ENCODE measurements around the gene IRS2. TPM values are rescaled to one million over a fixed set of nuclear protein-coding genes. Genes with fewer than 3 reads are reported as not detected.

The IRS2 gene
- total and polyA plus RNA-seq, 2 donors (not counting 3 experiments of a cell fraction or from before 2014, with no cell fraction given): 1.6 to 4.4 TPM

DNA sequence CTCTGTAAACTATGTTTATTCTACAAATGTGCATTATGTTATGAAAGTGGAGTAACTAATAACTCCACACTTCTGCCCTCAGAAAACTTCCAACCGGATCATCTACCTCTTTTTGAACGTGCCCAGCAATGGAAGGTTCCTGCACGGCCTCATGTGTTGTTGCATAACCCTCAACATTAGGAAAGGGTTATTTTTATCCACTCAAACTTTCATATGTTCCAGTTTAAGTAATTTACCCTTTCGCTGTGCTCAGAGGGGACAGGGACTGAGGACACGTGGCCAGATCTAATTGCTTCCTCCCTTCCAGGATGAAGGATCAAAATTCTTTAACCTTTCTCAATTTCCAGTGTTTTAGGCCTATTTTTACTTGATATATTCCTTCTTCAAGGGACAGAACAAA, 29.6 kb downstream of the IRS2 start:
- Histone ChIP-seq H3K9me1 (replicated peaks; ENCODE audit: control insufficient read depth, extremely low read depth, insufficient read depth, low read length) (no peaks in the 10 kb centered on the region), H3K9me3 (replicated peaks; ENCODE audit: control insufficient read depth, insufficient read depth, low read length) (no peaks in the 10 kb centered on the region), H3K36me3 (ENCODE audit: control insufficient read depth in 2 of 2, extremely low read depth in 1 of 2, insufficient read depth in 2 of 2, low read length in 2 of 2) (no peaks in the 10 kb centered on the region), H3K4me1 (ENCODE audit: control insufficient read depth, extremely low read depth, insufficient read depth, low read length) (no peaks in the 10 kb centered on the region), H3K4me2 (ENCODE audit: insufficient read depth, low read length) (no peak overlapping the region), H3K27me3 (ENCODE audit: control insufficient read depth in 2 of 2, insufficient read depth in 2 of 2, low read length in 2 of 2) (no peaks in the 10 kb centered on the region), H3K9ac (replicated peaks; ENCODE audit: extremely low read depth, insufficient read depth, low read length) (no peak overlapping the region), H2AFZ (ENCODE audit: low read depth, low read length) (no peak overlapping the region), H4K20me1 (replicated peaks; ENCODE audit: control insufficient read depth, extremely low read depth, insufficient read depth, low read length) (no peaks in the 10 kb centered on the region), H3K27ac (ENCODE audit: insufficient read depth, low read depth, low read length) (no peak overlapping the region), H3K79me2 (ENCODE audit: control insufficient read depth, insufficient read depth, low read length) (no peaks in the 10 kb centered on the region), H3K4me3 (replicated peaks in 1 of 3; ENCODE audit: insufficient read depth in 1 of 3, low read depth in 1 of 3, low read length in 3 of 3) (no peak overlapping the region)
- DNase-seq (ENCODE audit: low read depth, low spot score): no peak
- FAIRE-seq: no peak
- BruUV-seq (replicated peaks): no TSS peak
- intact Hi-C loops (cut with micrococcal nuclease): no loop called here
- dilution Hi-C loops (cut with MboI; ENCODE audit: extremely low pct_ligation_motif_present, low sequenced_read_pairs): no loop called here
- TF ChIP-seq, protein P1, sequence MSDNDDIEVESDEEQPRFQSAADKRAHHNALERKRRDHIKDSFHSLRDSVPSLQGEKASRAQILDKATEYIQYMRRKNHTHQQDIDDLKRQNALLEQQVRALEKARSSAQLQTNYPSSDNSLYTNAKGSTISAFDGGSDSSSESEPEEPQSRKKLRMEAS (IDR thresholded peaks at IDR 0.05; ENCODE audit: insufficient read depth, insufficient read length): no peak
- TF ChIP-seq POLR2A (IDR thresholded peaks at IDR 0.05; ENCODE audit: low read depth, low read length): no peak
- POLR2A ChIA-PET: no interaction called here
- CTCF ChIA-PET: no interaction called here

DNA sequence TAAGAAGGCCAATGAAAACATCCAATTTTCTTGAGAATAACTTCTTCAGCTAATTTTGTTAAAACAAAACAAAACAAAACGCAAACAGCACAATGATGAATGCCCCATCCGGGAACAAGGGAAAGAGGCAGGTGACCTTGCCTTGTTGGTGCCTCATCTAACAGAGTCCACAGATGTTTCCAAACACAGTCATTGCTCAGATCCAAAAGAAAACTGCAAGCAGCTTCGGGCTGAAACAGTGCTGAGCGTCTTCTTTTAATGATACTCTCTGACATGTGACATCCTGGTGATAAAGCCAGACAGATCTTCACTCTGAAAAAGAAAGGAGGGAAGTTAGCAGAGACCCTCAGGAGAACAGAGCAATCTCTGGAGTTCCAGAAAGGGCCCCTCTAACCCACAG, 30.4 kb downstream of the IRS2 start:
- no peak for FAIRE-seq
- no peak overlapping the region for H3K9ac ChIP-seq (replicated peaks; ENCODE audit: extremely low read depth, insufficient read depth, low read length)
- H3K79me2 ChIP-seq (ENCODE audit: control insufficient read depth, insufficient read depth, low read length): no peaks in the 10 kb centered on the region
- H3K27ac ChIP-seq (ENCODE audit: insufficient read depth, low read depth, low read length): no peak overlapping the region
- dilution Hi-C loops (cut with MboI; ENCODE audit: extremely low pct_ligation_motif_present, low sequenced_read_pairs): no loop called here
- H3K9me1 ChIP-seq (replicated peaks; ENCODE audit: control insufficient read depth, extremely low read depth, insufficient read depth, low read length): no peaks in the 10 kb centered on the region
- no peaks in the 10 kb centered on the region for H4K20me1 ChIP-seq (replicated peaks; ENCODE audit: control insufficient read depth, extremely low read depth, insufficient read depth, low read length)
- BruUV-seq (replicated peaks): no TSS peak
- ChIA-PET POLR2A (no interaction called here), CTCF (no interaction called here)
- no peaks in the 10 kb centered on the region for H3K4me1 ChIP-seq (ENCODE audit: control insufficient read depth, extremely low read depth, insufficient read depth, low read length)
- no peaks in the 10 kb centered on the region for H3K27me3 ChIP-seq (ENCODE audit: control insufficient read depth in 2 of 2, insufficient read depth in 2 of 2, low read length in 2 of 2)
- no peaks in the 10 kb centered on the region for H3K9me3 ChIP-seq (replicated peaks; ENCODE audit: control insufficient read depth, insufficient read depth, low read length)
- no peak overlapping the region for H3K4me3 ChIP-seq (replicated peaks in 1 of 3; ENCODE audit: insufficient read depth in 1 of 3, low read depth in 1 of 3, low read length in 3 of 3)
- DNase-seq (ENCODE audit: low read depth, low spot score): no peak
- no peak overlapping the region for H3K4me2 ChIP-seq (ENCODE audit: insufficient read depth, low read length)
- intact Hi-C loops (cut with micrococcal nuclease): no loop called here
- no peaks in the 10 kb centered on the region for H3K36me3 ChIP-seq (ENCODE audit: control insufficient read depth in 2 of 2, extremely low read depth in 1 of 2, insufficient read depth in 2 of 2, low read length in 2 of 2)
- no peak for TF ChIP-seq FOS (IDR thresholded peaks at IDR 0.05; ENCODE audit: borderline replicate concordance, insufficient read depth, low read length)
- TF ChIP-seq POLR2AphosphoS5 (IDR thresholded peaks at IDR 0.05; ENCODE audit: insufficient read depth, low read depth, low read length): no peak
- TF ChIP-seq, protein P2, sequence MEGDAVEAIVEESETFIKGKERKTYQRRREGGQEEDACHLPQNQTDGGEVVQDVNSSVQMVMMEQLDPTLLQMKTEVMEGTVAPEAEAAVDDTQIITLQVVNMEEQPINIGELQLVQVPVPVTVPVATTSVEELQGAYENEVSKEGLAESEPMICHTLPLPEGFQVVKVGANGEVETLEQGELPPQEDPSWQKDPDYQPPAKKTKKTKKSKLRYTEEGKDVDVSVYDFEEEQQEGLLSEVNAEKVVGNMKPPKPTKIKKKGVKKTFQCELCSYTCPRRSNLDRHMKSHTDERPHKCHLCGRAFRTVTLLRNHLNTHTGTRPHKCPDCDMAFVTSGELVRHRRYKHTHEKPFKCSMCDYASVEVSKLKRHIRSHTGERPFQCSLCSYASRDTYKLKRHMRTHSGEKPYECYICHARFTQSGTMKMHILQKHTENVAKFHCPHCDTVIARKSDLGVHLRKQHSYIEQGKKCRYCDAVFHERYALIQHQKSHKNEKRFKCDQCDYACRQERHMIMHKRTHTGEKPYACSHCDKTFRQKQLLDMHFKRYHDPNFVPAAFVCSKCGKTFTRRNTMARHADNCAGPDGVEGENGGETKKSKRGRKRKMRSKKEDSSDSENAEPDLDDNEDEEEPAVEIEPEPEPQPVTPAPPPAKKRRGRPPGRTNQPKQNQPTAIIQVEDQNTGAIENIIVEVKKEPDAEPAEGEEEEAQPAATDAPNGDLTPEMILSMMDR (IDR thresholded peaks at IDR 0.05; ENCODE audit: extremely low read depth in 1 of 2, insufficient read depth in 1 of 2, low read depth in 1 of 2, low read length in 2 of 2): no peak
- TF ChIP-seq GATA2 (IDR thresholded peaks at IDR 0.05; ENCODE audit: insufficient read depth, insufficient read length, low read depth, low read length): no peak
- no peak for TF ChIP-seq JUN (IDR thresholded peaks at IDR 0.05; ENCODE audit: borderline replicate concordance, insufficient read depth, insufficient read length, low read depth)
- TF ChIP-seq POLR2A (IDR thresholded peaks at IDR 0.05; ENCODE audit: low read depth, low read length): no peak
- TF ChIP-seq, protein P1 (IDR thresholded peaks at IDR 0.05; ENCODE audit: insufficient read depth, insufficient read length): no peak
- no peak for TF ChIP-seq EZH2 (IDR thresholded peaks at IDR 0.05; ENCODE audit: borderline replicate concordance, low read depth, low read length, severe bottlenecking)
- no peak for TF ChIP-seq MYC (IDR thresholded peaks at IDR 0.05; ENCODE audit: low read depth, low read length)
- H2AFZ ChIP-seq (ENCODE audit: low read depth, low read length): no peak overlapping the region
